Measurements from ENCODE around the gene RBM24.

- TF ChIP-seq CTCF (IDR thresholded peaks at IDR 0.05): no peak
- TF ChIP-seq EZH2 (IDR thresholded peaks at IDR 0.05): no peak
These were observed 2.7 kb upstream of the RBM24 start for GRCh38 chr6:17278289-17279063.
